HG02571 (cell line): ENCODE data around the gene TJAP1.
"Not testable (repeated sequence)": the region's sequence is repeated elsewhere in the genome, so short reads cannot be mapped to it uniquely, and the experiment has no call there.

ENCODE experiments used
- ATAC-seq: cut with Tn5 transposase; IDR thresholded peaks from one replicate; pipeline ENCODE4 v1.9.1; 2021; ENCODE audit warnings: mild to moderate bottlenecking, moderate library complexity; ENCODE audit not compliant: unreplicated experiment

TJAP1 gene

GRCh38 chr6:43523284-43523683, 45.9 kb downstream of the TJAP1 start:
- no peak for ATAC-seq

- ATAC-seq: no peak
Measured at GRCh38 chr6:43524483-43524961, 47.2 kb downstream of the TJAP1 start.

- no peak for ATAC-seq
Measured at GRCh38 chr6:43532201-43532600, 54.8 kb downstream of the TJAP1 start.

- not testable (repeated sequence) for ATAC-seq
Measured at GRCh38 chr6:43538986-43539385, 61.6 kb downstream of the TJAP1 start.

GRCh38 chr6:43539409-43539808, 62.0 kb downstream of the TJAP1 start:
- ATAC-seq: not testable (repeated sequence)

- ATAC-seq: no peak
Measured at GRCh38 chr6:43540507-43540906, 63.1 kb downstream of the TJAP1 start.

GRCh38 chr6:43541774-43542471, 64.6 kb downstream of the TJAP1 start:
- ATAC-seq: no peak

- ATAC-seq: no peak
Measured at GRCh38 chr6:43544461-43544860, 67.1 kb downstream of the TJAP1 start.

- no peak for ATAC-seq
Measured at GRCh38 chr6:43547222-43547621, 69.9 kb downstream of the TJAP1 start.
